ENCODE data around the gene RBFOX2. TPM values are rescaled to one million over a fixed set of nuclear protein-coding genes. Genes with fewer than 3 reads are reported as not detected.

Gene RBFOX2
- total RNA-seq, 1 experiment from 2014 or later: 61.5 TPM

DNA sequence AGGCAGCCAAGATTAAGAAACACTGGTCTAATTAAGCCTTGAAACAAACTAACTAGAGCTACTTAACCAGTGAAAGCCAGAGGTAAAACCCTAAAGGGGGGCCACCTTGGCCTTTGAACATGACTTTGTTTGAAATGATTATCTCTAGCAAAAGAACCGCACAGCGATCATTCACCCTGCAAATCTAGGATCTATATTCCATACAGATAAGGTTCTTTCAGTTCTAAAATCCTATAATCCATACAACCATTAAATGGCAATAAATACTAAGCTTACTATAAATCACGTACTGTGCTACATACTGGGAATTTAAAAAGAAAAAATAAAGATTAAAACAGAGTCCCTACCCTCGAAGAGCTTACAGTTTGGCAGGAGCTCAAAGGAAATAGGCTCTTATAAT lies 40.6 kb downstream of the RBFOX2 start:
- DNase-seq (ENCODE audit: low read depth): no peak
- in situ Hi-C loops (cut with HindIII; ENCODE audit: low pct_unique_long_range_greater_than_20kb, low sequenced_read_pairs): no loop called here

DNA sequence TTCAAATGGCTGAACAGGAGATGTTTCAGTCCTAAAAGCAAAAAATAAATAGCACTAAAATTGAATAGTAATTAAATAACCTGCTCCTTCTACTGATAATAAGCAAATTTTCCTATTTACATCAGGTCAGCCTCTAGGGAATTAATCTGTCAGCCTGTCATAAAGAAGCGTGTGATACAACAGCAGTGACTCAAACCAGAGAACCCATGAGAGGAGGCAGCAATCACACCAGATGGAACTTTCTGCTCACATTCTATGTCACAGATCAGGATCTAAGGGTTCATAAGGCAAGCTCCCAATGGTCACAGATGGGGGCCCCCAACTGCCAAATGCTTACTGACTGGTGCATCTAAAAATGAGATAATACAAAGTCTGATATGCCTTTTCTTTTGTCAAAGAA lies 41.1 kb downstream of the RBFOX2 start:
- in situ Hi-C loops (cut with HindIII; ENCODE audit: low pct_unique_long_range_greater_than_20kb, low sequenced_read_pairs): no loop called here
- DNase-seq (ENCODE audit: low read depth): no peak

DNA sequence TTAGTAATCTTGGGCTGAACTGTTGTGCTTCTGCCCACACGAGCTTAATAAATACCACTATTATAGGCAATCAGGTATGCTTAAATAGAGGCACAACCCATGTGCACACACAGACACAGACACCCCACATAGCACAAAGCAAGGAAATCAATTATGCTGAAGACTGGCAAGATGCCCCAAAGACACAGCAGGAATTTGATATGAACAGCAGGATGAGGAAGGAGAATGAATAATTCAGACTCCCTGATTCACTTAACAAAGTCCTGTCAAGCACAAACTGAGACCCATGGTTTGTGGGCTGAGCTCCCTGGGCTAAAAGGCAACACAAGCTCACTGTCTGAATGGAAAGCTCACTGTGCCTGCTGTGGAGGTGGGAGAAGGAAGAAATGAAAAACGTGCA lies 42.5 kb downstream of the RBFOX2 start:
- in situ Hi-C loops (cut with HindIII; ENCODE audit: low pct_unique_long_range_greater_than_20kb, low sequenced_read_pairs): no loop called here
- no peak for DNase-seq (ENCODE audit: low read depth)

DNA sequence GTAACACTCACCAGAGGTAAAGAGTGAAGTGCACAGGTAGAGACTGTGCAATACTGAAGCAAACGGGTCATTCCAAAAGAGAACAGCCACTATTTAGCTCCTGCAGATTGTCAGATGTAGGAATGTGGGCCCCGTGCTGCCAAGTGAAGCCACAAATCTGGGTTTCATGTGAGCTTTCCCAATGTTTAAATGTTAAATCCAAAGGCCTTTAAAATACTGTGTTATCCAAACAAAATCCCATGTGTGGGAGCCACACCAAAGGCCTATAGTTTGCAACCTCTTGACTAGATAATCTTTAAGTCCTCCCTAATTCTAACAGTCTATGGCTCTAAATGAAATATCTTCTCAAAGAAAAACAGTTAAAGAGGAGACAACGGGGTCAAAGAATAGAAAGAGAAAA lies 43.3 kb downstream of the RBFOX2 start:
- in situ Hi-C loops (cut with HindIII; ENCODE audit: low pct_unique_long_range_greater_than_20kb, low sequenced_read_pairs): no loop called here
- no peak for DNase-seq (ENCODE audit: low read depth)

DNA sequence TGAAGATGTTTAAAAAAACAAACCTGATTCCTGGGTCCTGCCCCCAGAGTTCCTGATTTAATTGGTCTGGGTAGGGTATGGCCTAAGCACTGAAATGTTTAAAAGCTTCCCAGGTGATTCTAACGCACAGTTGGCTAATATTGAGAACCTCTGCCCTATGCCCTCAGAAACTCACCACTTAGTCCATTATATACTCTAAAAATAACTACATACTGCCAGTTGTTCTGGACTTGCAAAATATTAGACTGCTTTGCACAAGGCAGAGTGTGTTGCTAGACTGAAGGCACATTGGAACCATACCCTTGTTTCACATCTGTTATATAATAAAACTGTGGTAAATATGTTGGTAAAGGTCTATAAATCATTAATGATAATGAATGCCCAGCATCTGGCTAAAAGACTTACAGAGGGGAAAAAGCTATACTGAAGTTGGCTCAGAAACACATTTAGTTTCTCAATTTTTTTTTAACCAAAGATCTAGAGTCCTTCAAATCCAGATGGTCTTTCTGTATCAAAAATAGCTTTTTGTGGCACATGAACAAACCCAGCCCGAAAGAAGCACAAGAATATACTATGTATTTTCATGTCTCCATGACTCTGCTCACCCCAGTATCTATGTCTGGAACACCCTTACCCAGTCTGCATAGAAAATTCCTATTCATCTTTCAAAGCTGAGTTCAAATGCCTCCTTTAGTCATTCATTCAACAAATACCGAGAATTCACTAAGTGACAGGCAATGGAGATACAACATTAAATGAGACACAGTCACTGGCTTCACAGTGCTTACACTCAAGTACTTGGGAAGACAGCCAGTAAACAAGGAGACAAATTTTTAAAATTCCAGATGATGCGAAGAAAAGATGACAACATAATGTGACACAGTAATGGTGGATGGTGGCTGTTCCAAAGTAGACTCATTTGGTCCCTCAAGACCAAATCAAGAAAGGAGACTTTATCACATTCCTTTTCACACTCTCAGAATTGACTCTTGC lies 44.1 kb downstream of the RBFOX2 start:
- DNase-seq (ENCODE audit: low read depth): no peak
- in situ Hi-C loops (cut with HindIII; ENCODE audit: low pct_unique_long_range_greater_than_20kb, low sequenced_read_pairs): no loop called here

DNA sequence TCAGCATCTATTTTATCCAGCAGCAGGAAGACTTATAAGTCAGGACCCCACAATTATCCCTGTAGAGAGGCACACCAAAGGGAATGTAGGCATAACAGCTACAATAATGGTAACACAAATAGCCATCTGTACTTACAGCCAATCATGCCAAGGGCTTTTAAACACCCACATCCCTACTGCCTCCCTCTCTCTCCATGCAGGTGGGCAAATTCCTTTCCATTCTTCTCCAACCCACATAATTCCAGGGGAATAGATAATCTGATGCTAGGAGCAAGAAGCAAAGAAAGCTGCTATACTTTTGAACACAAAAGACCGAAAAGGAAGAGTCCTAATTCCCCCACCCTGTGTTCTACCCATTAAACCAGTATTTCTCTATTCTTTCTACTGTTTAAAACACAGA lies 46.7 kb downstream of the RBFOX2 start:
- DNase-seq (ENCODE audit: low read depth): no peak
- in situ Hi-C loops (cut with HindIII; ENCODE audit: low pct_unique_long_range_greater_than_20kb, low sequenced_read_pairs): no loop called here

DNA sequence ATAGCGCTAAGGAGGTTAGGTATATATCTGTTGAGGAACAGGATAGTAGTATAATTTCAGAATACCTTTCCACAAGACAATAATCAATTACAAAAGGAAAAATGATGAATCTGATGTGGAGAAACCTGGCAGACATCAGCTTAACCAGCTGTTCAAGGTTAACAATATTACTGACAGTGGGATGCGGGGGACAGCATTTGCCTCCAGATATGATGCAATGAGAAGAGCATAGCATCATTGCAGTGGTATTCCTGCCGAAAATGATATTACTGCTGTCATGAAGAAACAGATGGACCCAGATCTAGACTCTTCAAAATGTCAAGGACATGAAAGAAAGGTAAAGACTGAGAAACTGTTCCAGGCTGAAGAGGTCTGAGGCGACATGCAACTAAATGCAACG lies 49.7 kb downstream of the RBFOX2 start:
- in situ Hi-C loops (cut with HindIII; ENCODE audit: low pct_unique_long_range_greater_than_20kb, low sequenced_read_pairs): no loop called here
- no peak for DNase-seq (ENCODE audit: low read depth)

DNA sequence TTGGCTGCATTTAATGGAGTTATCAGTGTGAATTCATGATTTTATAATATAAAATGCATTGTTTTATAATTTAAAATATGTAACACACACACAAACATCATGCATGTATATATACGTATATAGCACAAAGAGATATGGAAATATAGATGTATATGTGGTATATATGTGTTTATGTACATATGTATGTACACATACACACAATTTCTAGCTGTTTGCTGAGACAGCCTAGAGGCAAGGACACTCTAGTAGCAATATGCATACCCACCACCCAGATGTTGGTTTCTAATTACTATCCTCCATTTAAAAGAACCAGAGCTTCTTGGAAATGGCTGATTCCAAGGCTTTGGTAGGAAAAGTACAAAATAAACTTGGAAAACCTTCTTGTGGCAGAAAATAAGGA lies 50.4 kb downstream of the RBFOX2 start:
- in situ Hi-C loops (cut with HindIII; ENCODE audit: low pct_unique_long_range_greater_than_20kb, low sequenced_read_pairs): no loop called here
- DNase-seq (ENCODE audit: low read depth): no peak

DNA sequence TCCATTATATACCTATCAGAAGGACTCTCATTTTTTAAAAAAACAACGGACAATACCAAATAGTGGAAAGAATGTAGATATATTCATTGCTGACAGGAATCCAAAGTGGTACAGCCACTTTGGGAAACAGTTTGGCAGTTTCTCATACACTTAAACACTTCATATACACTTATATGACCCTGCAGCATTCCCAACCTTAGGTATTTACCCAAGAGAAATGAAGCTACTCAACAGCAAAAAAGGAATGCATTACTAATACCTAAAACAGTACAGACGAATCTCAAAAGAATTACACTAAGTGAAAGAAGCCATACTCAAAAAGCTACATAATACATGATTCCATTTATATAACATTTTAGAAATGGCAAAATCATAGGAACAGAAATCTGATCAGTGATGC lies 51.5 kb downstream of the RBFOX2 start:
- no peak for DNase-seq (ENCODE audit: low read depth)
- in situ Hi-C loops (cut with HindIII; ENCODE audit: low pct_unique_long_range_greater_than_20kb, low sequenced_read_pairs): no loop called here

DNA sequence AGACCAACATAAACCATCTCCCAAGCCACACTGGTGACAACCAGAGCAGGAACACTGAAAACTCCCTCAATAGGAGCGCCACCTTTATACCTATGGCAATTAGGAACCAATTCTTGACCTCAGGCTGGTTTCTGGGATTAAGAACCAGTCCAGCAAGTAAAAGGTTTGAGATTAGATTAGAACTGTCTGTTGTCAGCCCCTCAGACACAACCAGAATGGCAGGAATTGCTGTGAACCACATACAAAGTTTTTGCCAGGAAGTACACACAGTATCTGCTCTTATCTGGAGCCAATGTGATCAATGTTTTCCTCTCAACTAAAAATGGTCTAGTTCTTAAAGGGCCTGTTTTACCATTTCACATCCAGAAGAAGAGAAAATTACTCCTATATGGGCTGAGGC lies 55.2 kb downstream of the RBFOX2 start:
- in situ Hi-C loops (cut with HindIII; ENCODE audit: low pct_unique_long_range_greater_than_20kb, low sequenced_read_pairs): no loop called here
- DNase-seq (ENCODE audit: low read depth): no peak

DNA sequence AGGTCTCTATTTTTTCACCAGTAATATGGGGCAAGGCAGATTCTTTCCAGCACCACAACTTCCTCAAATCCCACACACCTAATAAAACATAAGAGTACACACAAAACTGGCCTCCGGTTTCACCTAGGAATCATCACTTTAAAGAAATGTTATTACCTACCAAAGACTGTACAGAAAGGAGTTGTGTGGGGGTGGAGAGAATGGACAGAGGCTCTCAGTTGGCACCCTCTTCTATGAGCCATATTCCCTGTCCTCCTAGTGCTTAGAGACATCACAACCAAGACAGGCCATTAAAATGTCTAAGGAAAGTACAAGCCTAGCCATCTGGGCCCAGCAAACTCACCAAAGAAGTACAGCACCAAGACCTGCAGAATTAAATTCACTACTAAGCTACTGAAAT lies 56.1 kb downstream of the RBFOX2 start:
- in situ Hi-C loops (cut with HindIII; ENCODE audit: low pct_unique_long_range_greater_than_20kb, low sequenced_read_pairs): no loop called here
- no peak for DNase-seq (ENCODE audit: low read depth)

DNA sequence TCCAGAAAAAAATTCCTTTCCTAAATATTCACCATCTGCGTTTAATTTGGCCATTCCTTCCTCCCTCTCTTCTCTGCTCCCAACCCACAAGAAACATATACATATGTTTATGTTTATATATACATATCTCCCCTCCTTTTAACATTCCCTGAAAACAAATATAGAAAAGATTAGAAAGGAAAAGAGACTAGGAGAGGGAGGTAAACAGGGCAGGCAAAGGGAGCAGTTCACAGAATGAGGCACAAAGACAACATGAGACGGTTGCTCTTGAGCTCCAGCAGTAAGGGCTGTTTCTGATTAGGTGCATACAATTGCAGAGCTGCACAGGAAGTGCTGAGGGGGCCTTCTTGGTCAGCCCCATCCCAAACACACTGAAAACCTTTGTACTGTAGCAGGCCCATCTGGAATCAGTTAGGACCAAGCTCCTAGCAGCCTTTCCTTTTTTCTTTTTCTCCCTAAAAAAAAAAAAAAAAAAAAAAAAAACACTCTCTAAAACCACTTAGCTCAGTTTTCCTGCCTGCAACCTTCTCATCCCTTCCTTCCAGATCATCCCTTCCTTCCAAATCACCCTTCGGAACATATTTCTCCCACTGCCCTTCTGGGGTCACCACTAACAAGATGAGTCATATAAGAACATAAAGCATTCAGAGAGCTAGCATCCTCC lies 57.0 kb downstream of the RBFOX2 start:
- in situ Hi-C loops (cut with HindIII; ENCODE audit: low pct_unique_long_range_greater_than_20kb, low sequenced_read_pairs): no loop called here
- DNase-seq (ENCODE audit: low read depth): no peak

DNA sequence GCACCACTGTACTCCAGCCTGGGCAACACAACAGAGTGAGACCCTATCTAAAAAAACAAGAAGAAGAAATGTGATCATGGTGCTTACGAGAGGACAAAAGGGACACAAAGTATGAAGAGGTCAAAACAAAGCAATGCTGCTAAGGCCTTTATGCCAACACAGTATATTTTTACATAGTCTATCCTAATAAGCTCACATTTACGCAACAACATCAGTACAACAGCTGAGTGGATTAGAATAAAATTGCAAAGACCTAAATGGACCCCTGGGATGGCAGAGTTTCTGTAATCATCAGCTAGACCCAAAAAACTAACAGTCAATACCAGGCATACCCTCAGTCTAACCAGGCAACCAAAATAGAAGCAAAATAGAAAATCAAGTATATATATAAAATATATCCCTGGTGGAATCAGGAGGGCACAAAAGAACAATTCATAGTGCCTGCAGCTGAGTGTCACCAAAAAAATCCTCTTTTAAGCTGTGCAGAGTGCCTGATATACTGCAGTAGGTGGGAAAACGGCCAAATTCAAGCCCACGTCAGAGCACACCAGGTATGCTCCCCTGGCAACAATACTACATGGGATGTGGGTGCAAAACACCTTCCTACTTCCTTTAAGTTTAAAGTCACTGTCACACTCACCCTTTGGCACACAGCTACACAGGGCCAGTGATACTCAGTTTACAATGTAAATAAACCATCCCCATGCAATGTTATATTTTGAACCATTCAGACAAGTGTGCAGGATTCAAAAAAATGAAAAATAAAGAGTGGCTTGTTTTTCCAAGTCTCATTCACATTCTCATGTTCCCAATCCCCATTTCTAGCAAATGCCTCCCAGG lies 57.8 kb downstream of the RBFOX2 start:
- in situ Hi-C loops (cut with HindIII; ENCODE audit: low pct_unique_long_range_greater_than_20kb, low sequenced_read_pairs): no loop called here
- no peak for DNase-seq (ENCODE audit: low read depth)

DNA sequence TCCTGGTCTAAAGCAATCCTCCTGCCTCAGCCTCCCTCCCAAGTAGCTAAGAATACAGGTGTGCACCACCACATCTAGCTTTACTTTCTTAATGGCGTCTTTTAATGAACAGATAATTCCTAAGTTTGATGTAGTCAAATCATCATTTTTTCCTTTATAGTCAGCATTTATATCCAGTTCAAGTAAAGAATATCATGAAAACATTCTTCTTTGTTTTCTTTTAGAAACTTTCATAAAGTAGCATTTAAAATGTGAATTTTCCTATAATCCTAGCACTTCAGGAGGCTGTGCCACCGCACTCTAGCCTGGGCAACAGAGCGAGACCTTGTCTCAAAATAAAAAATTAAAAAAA lies 61.6 kb downstream of the RBFOX2 start:
- in situ Hi-C loops (cut with HindIII; ENCODE audit: low pct_unique_long_range_greater_than_20kb, low sequenced_read_pairs): no loop called here
- no peak for DNase-seq (ENCODE audit: low read depth)

DNA sequence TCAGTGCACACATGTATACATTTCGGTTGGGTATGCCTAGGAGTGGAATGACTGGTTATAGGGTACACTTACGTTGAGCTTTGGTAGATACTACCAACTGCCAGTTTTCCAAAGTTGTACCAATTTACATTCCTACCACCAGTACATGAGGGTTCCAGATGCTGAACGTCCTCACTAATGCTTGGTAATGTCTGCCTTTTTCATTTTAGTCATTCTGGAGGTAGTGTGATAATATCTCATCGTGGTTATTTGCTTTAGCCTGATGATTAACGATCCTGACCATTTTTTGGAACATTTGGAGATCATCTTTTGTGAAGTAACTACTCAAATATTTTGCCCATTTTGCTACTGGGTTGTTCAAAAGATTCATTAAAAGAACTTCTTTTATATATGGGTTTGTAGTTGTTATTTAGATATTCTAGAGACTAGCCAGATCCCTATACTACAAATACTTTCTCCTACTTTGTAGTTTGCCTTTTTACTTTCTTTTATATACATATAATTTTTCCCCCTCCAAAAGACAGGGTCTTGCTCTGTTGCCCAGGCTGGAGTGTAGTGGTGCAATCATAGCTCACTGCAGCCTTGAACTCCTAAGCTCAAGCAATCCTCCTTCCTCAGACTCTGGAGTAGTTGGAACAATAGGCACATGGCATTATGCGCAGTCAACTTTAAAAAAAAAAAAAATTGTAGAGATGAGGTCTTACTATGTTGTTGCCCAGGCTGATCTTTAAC lies 62.1 kb downstream of the RBFOX2 start:
- in situ Hi-C loops (cut with HindIII; ENCODE audit: low pct_unique_long_range_greater_than_20kb, low sequenced_read_pairs): no loop called here
- DNase-seq (ENCODE audit: low read depth): no peak

DNA sequence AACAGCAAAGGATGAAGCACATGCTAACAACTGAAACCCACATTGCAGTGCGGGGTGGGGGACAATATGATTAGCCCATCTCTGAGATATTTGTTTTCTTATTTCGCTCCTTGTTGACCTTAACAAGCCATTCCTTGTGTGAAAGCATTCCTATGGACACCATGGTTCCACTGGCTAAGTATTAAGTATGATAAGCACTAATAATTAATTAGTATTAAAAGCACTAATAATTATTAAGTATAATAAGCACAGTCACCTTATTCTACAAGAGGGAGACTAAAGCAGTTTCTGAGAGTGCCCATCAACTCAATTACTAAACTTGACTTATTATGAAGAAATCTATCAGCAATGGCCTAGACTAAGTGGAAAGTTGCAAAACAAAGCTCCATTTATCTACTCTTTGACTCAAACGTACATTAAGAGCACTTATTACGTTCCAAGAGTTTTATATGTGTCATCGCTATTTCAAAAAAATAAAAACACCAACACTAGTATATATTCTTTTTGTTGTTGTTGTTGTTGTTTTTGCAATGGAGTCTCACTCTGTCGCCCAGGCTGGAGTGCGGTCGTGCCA lies 65.3 kb downstream of the RBFOX2 start:
- in situ Hi-C loops (cut with HindIII; ENCODE audit: low pct_unique_long_range_greater_than_20kb, low sequenced_read_pairs): no loop called here
- DNase-seq (ENCODE audit: low read depth): no peak

DNA sequence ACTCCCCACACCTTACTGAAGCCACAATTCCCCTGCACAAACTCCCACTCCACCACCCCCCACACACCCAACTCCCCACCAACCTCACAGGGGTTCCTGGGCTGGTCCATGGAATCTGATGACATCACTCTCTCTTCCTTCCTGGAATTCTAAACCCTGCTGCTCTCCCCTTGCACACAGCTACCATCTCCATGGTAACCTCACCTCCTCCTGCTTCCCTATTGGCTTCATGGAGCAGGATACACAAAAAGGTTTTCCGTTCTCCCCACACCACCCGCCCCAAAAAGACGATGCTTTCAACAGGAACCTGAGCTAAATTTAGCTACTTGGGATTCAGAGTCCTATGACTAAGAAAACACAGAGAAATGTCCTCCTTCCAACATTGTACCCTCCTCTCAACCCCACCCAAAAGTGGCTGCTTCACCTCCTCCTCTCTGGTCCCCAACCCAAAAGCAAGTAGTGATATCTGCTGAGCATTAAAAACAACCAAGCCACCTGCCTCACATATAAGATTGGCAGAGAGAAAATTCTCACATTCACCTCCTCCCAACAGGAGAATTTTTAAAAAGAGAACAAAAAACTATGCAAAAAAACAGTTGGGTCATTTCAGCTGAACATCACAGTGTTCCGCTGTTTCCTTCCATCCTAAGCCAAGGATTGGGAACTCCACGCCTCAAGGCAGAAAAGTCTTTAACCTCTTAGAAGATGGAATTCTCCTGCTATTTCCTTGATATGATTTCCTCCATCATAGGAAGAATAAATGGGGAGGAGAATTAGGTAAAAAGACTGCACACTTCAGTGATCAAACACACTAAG lies 66.9 kb downstream of the RBFOX2 start:
- in situ Hi-C loops (cut with HindIII; ENCODE audit: low pct_unique_long_range_greater_than_20kb, low sequenced_read_pairs): no loop called here
- peak; percentile 43 for DNase-seq (ENCODE audit: low read depth)

Data from Caki2 (cell line).